Fibroblast of lung (primary cell): ENCODE data around the gene HAGH.

Experiments
- EZH2 ChIP-seq: IDR thresholded peaks from 2 replicates; pipeline ENCODE4 v1.5.1; 2012; ENCODE audit warnings: low read length, control low read depth, mild to moderate bottlenecking; ENCODE audit errors: missing control alignments
- TF ChIP-seq, protein P1 (sequence below), 2 donors: IDR thresholded peaks in 1 of 2; conservative IDR thresholded peaks in 1 of 2; 1 replicate in 1 of 2; 2 replicates in 1 of 2; pipeline ENCODE4 v1.5.1; 2011 to 2012; ENCODE audit warnings: low read length in 2 of 2, control low read depth in 1 of 2, inconsistent platforms in 1 of 2, low read depth in 1 of 2, mild to moderate bottlenecking in 1 of 2

DNA sequence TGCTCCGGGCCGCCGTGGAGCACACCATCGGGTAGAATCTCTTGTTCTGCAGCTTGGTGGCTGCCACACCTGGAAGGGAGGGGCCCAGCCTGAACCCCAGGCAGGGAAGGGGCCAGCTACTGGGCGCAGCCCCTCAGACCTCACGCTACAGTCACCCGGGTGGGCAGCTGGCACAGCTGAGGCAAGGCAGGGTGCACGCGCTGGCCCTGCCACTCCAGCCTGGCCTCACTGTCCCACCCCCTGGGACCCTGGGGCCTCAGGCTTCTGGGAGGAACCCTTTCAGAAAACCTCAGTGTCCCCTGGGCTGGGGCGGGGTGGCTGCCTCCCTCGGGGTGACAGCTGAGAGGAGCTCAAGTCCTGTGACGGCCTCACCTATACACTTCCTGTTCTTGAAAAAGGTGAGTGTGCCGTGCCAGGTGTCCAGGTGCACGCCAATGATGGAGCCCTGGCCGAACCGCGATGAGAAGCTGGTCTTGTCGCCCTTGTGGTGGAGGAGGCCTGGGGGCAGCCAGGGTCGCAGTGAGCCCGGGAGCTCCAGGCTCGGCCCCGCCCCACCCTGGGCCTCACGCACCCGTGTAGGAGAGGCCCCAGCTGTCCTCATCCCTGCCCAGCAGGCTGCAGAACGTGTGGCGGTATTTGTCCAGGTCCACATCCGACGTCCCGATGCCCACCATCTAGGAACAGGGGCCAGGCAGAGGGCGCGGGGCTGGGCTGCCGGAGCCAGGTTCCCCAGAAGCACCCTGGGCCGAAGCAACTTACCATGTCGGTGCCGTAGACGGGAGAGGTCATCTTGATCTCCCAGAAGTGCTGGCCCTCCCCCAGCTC, 49.0 kb downstream of the HAGH start:
- TF ChIP-seq, protein P1, sequence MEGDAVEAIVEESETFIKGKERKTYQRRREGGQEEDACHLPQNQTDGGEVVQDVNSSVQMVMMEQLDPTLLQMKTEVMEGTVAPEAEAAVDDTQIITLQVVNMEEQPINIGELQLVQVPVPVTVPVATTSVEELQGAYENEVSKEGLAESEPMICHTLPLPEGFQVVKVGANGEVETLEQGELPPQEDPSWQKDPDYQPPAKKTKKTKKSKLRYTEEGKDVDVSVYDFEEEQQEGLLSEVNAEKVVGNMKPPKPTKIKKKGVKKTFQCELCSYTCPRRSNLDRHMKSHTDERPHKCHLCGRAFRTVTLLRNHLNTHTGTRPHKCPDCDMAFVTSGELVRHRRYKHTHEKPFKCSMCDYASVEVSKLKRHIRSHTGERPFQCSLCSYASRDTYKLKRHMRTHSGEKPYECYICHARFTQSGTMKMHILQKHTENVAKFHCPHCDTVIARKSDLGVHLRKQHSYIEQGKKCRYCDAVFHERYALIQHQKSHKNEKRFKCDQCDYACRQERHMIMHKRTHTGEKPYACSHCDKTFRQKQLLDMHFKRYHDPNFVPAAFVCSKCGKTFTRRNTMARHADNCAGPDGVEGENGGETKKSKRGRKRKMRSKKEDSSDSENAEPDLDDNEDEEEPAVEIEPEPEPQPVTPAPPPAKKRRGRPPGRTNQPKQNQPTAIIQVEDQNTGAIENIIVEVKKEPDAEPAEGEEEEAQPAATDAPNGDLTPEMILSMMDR (conservative IDR thresholded peaks at IDR 0.05 in 1 of 2, IDR thresholded peaks at IDR 0.05 in 1 of 2; ENCODE audit: low read depth in 1 of 2, low read length in 2 of 2), result no peak
- TF ChIP-seq EZH2, result no peak
